ENCODE results near the gene NTPCR. TPM values are rescaled to one million over a fixed set of nuclear protein-coding genes. Genes with fewer than 3 reads are reported as not detected.

Gene NTPCR
- polyA plus RNA-seq, 1 donor (not counting 4 experiments of a cell fraction or from before 2014, with no cell fraction given), result 40.0 TPM

DNA sequence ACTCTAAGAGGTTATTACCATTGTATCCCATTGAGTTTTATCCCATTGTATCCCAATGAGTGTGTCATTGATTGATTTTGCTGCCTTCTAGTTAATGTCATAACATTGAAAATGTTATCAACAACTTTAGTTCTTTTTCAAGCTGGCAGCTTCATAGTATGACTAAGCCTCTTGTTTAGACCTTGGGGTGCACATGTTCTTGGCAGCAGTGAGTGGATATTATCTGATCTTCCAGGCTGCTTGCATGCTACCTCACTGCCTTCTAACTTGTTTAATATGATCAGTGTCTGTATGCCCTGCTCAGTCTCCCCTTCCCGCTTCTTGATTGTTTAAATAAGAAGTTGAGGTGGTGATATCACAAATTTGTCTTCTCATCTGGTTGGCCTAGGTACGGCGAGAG, 24.6 kb downstream of the NTPCR start:
- H3K27ac ChIP-seq (ENCODE audit: control insufficient read depth, insufficient read depth, low read length), result no peak overlapping the region
- no peak overlapping the region for H3K4me2 ChIP-seq (ENCODE audit: control insufficient read depth, extremely low read depth, insufficient read depth, low read depth, low read length)
- H4K20me1 ChIP-seq (ENCODE audit: control insufficient read depth, extremely low read depth, insufficient read depth, low read length), result no peaks in the 10 kb centered on the region
- dilution Hi-C loops (cut with MboI; ENCODE audit: extremely low pct_ligation_motif_present, low sequenced_read_pairs), result no loop called here
- FAIRE-seq (no peak), DNase-seq (ENCODE audit: low read depth, low spot score) (no peak)
- H3K27me3 ChIP-seq (ENCODE audit: control insufficient read depth, extremely low read depth, insufficient read depth, low read length), result no peaks in the 10 kb centered on the region
- no peaks in the 10 kb centered on the region for H3K4me1 ChIP-seq (ENCODE audit: control insufficient read depth, extremely low read depth, insufficient read depth, low read length)
- TF ChIP-seq, protein P1, sequence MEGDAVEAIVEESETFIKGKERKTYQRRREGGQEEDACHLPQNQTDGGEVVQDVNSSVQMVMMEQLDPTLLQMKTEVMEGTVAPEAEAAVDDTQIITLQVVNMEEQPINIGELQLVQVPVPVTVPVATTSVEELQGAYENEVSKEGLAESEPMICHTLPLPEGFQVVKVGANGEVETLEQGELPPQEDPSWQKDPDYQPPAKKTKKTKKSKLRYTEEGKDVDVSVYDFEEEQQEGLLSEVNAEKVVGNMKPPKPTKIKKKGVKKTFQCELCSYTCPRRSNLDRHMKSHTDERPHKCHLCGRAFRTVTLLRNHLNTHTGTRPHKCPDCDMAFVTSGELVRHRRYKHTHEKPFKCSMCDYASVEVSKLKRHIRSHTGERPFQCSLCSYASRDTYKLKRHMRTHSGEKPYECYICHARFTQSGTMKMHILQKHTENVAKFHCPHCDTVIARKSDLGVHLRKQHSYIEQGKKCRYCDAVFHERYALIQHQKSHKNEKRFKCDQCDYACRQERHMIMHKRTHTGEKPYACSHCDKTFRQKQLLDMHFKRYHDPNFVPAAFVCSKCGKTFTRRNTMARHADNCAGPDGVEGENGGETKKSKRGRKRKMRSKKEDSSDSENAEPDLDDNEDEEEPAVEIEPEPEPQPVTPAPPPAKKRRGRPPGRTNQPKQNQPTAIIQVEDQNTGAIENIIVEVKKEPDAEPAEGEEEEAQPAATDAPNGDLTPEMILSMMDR (optimal IDR thresholded peaks at IDR 0.05 in 1 of 3, IDR thresholded peaks at IDR 0.05 in 1 of 3, conservative IDR thresholded peaks at IDR 0.05 in 1 of 3; ENCODE audit: extremely low read depth in 1 of 3, insufficient read depth in 2 of 3, low read length in 3 of 3), result no peak
- TF ChIP-seq EZH2 (IDR thresholded peaks at IDR 0.05; ENCODE audit: low read length), result no peak
- H3K79me2 ChIP-seq (ENCODE audit: control insufficient read depth, insufficient read depth, low read length), result no peaks in the 10 kb centered on the region
- peaks cover 6% of the 10 kb centered on the region for H3K9me3 ChIP-seq (ENCODE audit: control insufficient read depth, low read depth, low read length)
- H3K9me1 ChIP-seq (ENCODE audit: control insufficient read depth, extremely low read depth, insufficient read depth, low read length), result no peaks in the 10 kb centered on the region
- no peak overlapping the region for H3K4me3 ChIP-seq (ENCODE audit: control insufficient read depth in 2 of 3, extremely low read depth in 1 of 3, insufficient read depth in 2 of 3, low read depth in 1 of 3, low read length in 3 of 3)
- H2AFZ ChIP-seq (ENCODE audit: control insufficient read depth, low read length), result no peak overlapping the region
- no peak overlapping the region for H3K9ac ChIP-seq (ENCODE audit: control insufficient read depth, extremely low read depth, insufficient read depth, low read length)
- H3K36me3 ChIP-seq (ENCODE audit: control insufficient read depth in 2 of 2, extremely low read depth in 1 of 2, insufficient read depth in 2 of 2, low read length in 2 of 2), result peaks cover 8 to 18% of the 10 kb centered on the region in 2 experiments

DNA sequence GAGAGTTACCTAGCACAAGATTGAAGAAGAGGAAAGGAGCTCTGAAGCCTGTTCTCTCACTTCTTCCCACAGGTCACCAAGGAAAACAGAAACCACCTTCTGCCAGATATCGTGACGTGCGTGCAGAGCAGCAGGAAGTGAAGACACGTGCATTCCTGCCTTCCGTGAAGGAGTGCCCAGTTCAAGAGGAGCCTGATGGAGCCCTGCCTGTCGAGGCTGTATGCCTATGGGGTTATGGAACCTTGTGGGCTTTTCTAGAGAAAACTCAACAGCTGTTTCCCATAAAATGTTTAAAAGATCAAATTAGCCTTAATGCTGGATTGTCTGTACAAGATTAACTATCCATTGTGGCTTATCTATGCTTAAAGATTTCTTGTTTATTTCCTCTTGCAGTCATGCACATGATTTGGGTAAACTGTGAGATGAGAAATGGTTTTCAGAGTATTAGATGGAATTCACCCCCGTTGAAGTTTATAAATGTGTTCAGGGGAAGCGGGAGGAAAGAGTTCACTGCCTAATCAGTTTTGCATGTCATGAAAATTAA, 27.8 kb downstream of the NTPCR start:
- TF ChIP-seq, protein P1 (optimal IDR thresholded peaks at IDR 0.05 in 1 of 3, IDR thresholded peaks at IDR 0.05 in 1 of 3, conservative IDR thresholded peaks at IDR 0.05 in 1 of 3; ENCODE audit: extremely low read depth in 1 of 3, insufficient read depth in 2 of 3, low read length in 3 of 3), result no peak
- no peak for TF ChIP-seq EZH2 (IDR thresholded peaks at IDR 0.05; ENCODE audit: low read length)
- H3K4me2 ChIP-seq (ENCODE audit: control insufficient read depth, extremely low read depth, insufficient read depth, low read depth, low read length), result no peak overlapping the region
- no peak overlapping the region for H3K4me3 ChIP-seq (ENCODE audit: control insufficient read depth in 2 of 3, extremely low read depth in 1 of 3, insufficient read depth in 2 of 3, low read depth in 1 of 3, low read length in 3 of 3)
- no peak overlapping the region for H3K9ac ChIP-seq (ENCODE audit: control insufficient read depth, extremely low read depth, insufficient read depth, low read length)
- no peak overlapping the region for H3K27ac ChIP-seq (ENCODE audit: control insufficient read depth, insufficient read depth, low read length)
- DNase-seq (ENCODE audit: low read depth, low spot score), result no peak
- H3K4me1 ChIP-seq (ENCODE audit: control insufficient read depth, extremely low read depth, insufficient read depth, low read length), result peaks cover 10% of the 10 kb centered on the region
- no peaks in the 10 kb centered on the region for H3K79me2 ChIP-seq (ENCODE audit: control insufficient read depth, insufficient read depth, low read length)
- H2AFZ ChIP-seq (ENCODE audit: control insufficient read depth, low read length), result no peak overlapping the region
- H3K9me1 ChIP-seq (ENCODE audit: control insufficient read depth, extremely low read depth, insufficient read depth, low read length), result no peaks in the 10 kb centered on the region
- dilution Hi-C loops (cut with MboI; ENCODE audit: extremely low pct_ligation_motif_present, low sequenced_read_pairs), result no loop called here
- H4K20me1 ChIP-seq (ENCODE audit: control insufficient read depth, extremely low read depth, insufficient read depth, low read length), result no peaks in the 10 kb centered on the region
- FAIRE-seq, result no peak
- peaks cover 2% of the 10 kb centered on the region for H3K9me3 ChIP-seq (ENCODE audit: control insufficient read depth, low read depth, low read length)
- H3K36me3 ChIP-seq (ENCODE audit: control insufficient read depth in 2 of 2, extremely low read depth in 1 of 2, insufficient read depth in 2 of 2, low read length in 2 of 2), result peaks cover 0 to 8% of the 10 kb centered on the region in 2 experiments
- H3K27me3 ChIP-seq (ENCODE audit: control insufficient read depth, extremely low read depth, insufficient read depth, low read length), result no peaks in the 10 kb centered on the region
